Subcutaneous adipose tissue (tissue), 4 donors: ENCODE results near the gene ALDH9A1. TPM values are rescaled to one million over a fixed set of nuclear protein-coding genes. Genes with fewer than 3 reads are reported as not detected.

ENCODE experiments used
- total RNA-seq, 4 donors: library from RNA; depleted of rRNA; stranded (reverse); fragments of >200 nt; gene quantifications; one replicate each; pipeline ENCODE4 v1.1.0, GENCODE V29; 2016
- TF ChIP-seq, protein P1 (sequence below): fragments of 450-650 bp; IDR thresholded peaks from one replicate; pipeline ENCODE4 v1.5.1; 2016; ENCODE audit warnings: low read depth, mild to moderate bottlenecking, control low read depth, antibody characterized with exemption, moderate library complexity

The ALDH9A1 gene
- total RNA-seq: 100 to 1,000 TPM; 113 to 174 (median 150) TPM

GRCh38 chr1:165697881-165698760 lies at the start of gene ALDH9A1:
Gene ALDH9A1, minus strand, starts transcription at chr1:165698562. Its CDS starts 4 bp downstream, at chr1:165698558.
- TF ChIP-seq, protein P1, sequence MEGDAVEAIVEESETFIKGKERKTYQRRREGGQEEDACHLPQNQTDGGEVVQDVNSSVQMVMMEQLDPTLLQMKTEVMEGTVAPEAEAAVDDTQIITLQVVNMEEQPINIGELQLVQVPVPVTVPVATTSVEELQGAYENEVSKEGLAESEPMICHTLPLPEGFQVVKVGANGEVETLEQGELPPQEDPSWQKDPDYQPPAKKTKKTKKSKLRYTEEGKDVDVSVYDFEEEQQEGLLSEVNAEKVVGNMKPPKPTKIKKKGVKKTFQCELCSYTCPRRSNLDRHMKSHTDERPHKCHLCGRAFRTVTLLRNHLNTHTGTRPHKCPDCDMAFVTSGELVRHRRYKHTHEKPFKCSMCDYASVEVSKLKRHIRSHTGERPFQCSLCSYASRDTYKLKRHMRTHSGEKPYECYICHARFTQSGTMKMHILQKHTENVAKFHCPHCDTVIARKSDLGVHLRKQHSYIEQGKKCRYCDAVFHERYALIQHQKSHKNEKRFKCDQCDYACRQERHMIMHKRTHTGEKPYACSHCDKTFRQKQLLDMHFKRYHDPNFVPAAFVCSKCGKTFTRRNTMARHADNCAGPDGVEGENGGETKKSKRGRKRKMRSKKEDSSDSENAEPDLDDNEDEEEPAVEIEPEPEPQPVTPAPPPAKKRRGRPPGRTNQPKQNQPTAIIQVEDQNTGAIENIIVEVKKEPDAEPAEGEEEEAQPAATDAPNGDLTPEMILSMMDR: no peak

DNA sequence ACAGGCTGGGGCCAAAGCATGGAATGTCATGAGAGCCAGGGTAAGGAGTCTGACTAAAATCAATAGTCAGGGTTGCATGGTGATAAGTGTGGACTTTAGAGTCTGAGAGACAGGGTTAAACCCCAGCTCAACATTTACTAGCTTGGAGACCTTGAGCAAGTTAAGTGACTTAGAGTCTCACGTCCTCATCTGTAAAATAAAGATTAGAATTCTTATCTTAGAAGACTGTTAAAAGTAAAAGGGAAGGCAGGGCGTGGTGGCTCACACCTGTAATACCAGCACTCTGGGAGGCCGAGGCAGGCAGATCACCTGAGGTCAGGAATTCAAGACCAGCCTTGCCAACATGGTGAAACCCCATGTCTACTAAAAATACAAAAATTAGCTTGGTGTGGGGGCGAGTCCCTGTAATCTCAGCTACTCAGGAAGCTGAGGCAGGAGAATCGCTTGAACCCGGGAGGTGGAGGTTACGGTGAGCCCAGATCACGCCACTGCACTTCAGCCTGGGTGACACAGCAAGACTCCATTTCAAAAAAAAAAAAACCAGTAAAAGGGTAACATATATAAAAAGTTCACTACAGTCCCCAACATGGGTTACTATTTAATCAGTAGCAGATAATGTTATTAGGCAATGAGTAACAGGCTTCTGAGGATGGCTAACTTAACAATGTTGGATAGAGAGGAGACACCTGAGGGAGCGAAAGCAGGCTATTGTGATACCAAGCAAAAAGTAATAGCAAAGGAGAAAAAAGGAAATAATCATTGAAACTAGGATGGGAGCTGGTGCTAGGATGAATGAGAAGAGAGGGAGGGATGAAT lies 49.5 kb upstream of the ALDH9A1 start:
- TF ChIP-seq, protein P1: no peak

DNA sequence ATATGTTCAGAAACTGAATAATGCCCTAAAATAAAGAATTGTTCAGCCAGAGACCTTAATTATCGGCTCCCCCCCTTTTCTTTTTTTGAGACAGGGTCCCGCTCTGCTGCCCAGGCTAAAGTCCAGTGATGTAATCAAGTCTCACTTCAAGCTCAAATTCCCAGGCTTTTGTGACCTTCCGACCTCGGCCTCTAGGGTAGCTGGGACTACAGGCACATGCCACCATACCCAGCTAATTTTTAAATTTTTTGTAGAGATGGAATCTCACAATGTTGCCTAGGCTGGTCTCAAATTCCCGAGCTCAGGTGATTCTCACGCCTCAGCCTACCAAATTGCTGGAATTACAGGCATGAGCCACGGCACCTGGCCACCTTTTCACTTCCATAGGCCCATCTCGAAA lies 43.8 kb upstream of the ALDH9A1 start:
- TF ChIP-seq, protein P1: no peak

- TF ChIP-seq, protein P1: no peak
Measured at GRCh38 chr1:165738794-165739193, 40.4 kb upstream of the ALDH9A1 start.

DNA sequence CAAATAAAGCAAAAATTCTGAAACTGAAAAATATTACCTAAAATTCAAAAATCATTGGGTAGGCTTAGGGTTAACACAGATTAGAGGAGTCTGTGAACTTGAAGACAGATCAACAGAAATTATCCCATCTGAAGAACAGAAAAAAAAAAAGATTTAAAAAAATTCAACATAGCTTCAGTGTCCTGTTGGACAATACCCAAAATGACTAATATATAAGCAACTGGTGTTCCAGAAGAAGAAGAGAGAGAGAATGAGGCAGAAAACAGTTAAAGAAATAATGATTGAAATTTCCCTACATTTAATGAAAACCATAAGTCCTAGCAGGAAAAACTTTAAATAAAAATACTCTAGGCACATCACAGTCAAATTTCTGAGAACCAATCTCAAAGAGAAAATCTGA lies 38.8 kb upstream of the ALDH9A1 start:
- TF ChIP-seq, protein P1: no peak

GRCh38 chr1:165734906-165735305 lies 36.5 kb upstream of the ALDH9A1 start:
- TF ChIP-seq, protein P1: no peak

- TF ChIP-seq, protein P1: no peak
Measured at GRCh38 chr1:165726841-165727240, 28.5 kb upstream of the ALDH9A1 start.
